Medulla oblongata (tissue), 1 donor: Measurements from ENCODE around the gene ZNF614.
A peak's percentile ranks its signal among the peaks of the same experiment; 100 is the strongest.
"Not testable (repeated sequence)": the region's sequence is repeated elsewhere in the genome, so short reads cannot be mapped to it uniquely, and the experiment has no call there.

Experiments used
- DNase-seq: peaks from one replicate; pipeline ENCODE4 v3.0.0-alpha.2; 2015; ENCODE audit errors: extremely low spot score

Gene ZNF614

DNA sequence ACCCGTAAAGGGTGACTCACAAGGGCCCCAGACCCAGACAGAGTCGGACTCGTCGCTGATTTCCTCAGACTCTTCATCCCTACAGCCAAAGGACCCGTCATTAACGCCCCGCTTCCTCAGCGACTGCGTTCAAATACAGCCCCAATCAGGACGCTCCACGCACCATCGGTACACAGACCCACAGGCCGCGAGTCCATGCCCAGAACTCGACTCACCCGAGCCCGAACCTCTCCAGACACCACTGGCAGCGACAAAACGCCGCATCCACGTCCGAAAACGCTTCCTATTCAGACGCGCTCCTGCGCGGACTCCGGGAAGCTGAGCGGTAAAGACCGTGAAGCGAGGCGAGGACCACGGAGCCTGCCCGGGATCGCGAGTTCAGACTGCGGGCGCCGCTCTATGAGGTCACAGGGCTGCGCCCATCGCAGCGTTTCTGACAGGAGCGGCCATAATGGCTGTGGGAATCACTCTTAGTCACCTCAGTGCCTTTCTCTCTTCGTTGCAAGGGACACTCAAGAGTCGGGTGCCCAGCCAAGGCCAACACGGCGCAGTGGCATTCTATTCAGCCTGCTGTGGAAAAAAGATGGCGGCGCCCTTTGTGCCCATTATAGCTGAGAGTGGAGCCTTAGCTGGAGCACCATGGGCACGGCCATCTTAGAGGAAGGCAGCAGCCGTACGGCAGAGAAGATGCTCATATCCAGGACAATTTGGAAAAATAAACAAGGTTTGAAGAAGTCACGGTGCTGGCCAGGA lies at the start of gene ZNF614:
Gene ZNF614, minus strand, starts transcription at position 353 of the 753 bp plus-strand sequence. CDS start 2,634 bp downstream, outside the sequence.
- DNase-seq, result peak; percentile 93

DNA sequence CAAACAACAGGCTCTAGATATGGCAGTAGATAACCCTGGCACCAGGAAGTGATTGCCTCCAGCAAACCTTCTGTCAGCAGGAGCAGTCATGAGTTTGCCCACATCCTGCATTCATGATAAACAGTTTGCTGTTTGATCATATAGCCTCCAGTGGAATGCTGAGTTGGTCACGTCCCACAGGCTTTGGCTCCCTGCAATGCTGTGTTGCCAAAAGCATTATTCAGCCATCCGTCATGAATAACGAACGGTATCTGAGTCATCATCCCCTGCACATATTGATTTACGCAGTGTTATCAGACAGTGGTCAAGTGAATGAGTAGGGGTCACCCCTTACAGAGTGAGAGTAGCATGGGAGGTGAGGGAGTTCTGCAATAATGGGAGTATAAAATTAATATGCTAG lies 42.3 kb upstream of the ZNF614 start:
- DNase-seq, result no peak

DNA sequence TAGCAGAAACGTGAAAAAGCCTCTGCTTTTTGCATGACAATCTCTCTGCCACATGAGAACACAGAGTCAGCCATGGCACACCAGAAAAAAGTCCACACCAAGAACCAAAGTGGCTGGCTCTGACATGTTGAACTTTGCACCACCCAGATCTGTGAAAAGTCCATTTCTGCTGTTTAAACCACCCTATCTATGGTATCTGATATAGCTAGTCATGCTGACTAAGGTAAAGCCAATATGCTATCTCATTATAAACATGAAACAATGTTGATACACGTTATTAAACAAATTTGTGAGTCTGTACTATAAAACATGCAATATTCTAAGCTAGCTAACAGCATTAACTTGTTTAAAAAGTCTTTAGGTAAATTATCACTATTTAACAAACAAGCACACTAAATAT lies 41.5 kb upstream of the ZNF614 start:
- DNase-seq, result no peak

DNA sequence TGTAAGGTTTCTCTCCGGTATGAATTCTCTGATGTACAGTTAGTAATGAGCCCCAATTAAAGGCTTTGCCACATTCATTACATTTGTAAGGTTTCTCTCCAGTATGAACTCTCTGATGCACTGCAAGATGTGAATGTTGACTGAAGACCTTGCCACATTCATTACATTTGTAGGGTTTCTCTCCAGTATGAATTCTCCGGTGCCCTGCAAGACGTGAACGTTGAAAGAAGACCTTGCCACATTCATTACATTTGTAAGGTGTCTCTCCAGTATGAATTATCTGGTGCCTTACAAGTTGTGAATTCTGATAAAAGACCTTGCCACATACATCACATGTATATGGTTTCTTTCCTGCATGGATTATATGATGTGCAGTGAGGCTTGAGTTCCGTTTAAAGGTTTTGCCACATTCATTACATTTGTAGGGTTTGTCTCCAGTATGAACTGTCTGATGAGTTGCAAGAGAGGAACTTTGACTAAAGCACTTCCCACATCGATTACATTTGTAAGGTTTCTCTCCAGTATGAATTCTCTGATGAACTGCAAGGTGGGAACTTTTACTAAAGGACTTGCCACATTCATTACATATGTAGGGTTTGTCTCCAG lies 38.2 kb upstream of the ZNF614 start:
- no peak for DNase-seq

GRCh38 chr19:52065399-52065798 lies 37.2 kb upstream of the ZNF614 start:
- DNase-seq, result no peak

GRCh38 chr19:52056480-52056879 lies 28.3 kb upstream of the ZNF614 start:
- DNase-seq, result not testable (repeated sequence)

- DNase-seq, result not testable (repeated sequence)
Measured at GRCh38 chr19:52051736-52052135, 23.6 kb upstream of the ZNF614 start.

GRCh38 chr19:52048555-52049501 lies 20.6 kb upstream of the ZNF614 start, which contains the start of gene ZNF432:
TSS of gene ZNF432 (minus strand) at chr19:52048838. CDS start at chr19:52046868, 1,970 bp downstream.
- DNase-seq, result peak; percentile 96

- DNase-seq, result no peak
Measured at GRCh38 chr19:52039169-52039568, 11.0 kb upstream of the ZNF614 start.

DNA sequence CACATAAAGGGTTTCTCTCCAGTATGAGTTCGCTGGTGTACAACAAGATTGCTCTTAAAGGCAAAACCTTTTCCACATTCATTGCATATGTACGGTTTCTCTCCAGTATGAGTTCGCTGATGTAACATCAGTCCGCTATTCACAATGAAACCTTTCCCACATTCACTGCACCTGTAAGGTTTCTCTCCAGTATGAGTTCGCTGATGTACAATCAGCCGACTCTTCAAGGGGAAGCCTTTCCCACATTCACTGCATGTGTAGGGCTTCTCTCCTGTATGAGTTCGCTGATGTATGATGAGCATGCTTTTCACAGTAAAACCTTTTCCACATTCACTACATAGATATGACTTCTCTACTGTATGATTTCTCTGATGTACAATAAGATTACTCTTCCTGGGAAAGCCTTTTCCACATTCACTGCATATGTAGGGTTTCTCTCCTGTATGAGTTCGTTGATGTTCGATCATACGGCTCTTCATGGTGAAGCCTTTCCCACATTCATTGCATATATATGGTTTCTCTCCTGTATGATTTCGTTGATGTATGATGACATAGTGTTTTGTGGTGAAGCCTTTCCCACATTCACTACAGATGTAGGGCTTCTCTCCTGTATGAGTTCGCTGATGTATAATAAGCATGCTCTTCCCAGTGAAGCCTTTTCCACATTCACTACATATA lies 6.0 kb upstream of the ZNF614 start:
- no peak for DNase-seq

DNA sequence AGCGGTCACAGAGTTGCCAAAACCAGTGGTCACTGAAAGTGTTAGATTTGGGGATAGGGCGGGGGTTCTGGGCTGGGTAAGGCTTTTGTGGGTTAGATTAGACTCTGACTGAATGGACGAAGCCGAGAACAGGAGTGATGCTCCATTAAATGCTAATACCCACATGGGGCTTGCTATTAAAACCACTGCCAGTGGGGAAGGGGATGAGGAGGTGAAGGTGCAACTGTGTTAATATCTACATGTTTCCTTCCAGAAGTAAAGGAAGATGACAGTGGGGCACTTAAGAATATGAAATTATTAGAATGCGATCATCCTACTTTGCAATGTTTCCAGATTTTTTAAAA lies 573 bp upstream of the ZNF614 start:
- no peak for DNase-seq

- not testable (repeated sequence) for DNase-seq
Measured at GRCh38 chr19:52026255-52026990, 1.8 kb downstream of the ZNF614 start.

DNA sequence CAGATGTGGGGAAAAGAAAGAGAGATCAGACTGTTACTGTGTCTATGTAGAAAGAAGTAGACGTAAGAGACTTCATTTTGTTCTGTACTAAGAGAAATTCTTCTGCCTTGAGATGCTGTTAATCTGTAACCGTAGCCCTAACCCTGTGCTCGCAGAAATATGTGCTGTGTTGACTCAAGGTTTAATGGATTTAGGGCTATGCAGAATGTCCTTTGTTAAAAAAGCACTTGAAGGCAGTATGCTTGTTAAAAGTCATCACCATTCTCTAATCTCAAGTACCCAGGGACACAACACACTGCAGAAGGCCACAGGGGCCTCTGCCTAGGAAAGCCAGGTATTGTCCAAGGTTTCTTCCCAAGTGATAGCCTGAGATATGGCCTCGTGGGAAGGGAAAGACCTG lies 3.7 kb downstream of the ZNF614 start:
- not testable (repeated sequence) for DNase-seq

GRCh38 chr19:52022193-52022592 lies 6.0 kb downstream of the ZNF614 start:
- no peak for DNase-seq

DNA sequence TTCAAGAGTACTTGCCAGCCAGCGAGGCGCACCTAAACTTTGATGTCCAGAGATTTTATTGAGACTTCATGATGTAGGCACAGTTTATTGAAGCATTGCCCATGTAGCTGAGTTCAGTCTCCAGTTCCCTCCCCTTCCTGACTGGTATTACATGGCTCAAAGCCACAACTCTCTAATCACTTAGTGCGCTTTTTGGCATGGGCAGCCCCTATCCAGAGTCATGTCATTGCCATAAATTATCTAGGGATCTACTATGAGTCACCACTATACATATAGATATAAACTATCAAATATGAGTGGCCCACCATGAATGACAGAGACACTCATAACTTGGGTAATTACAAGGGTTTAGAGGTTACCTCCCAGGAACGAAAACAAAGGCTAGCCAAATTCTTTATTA lies 7.7 kb downstream of the ZNF614 start:
- DNase-seq, result no peak

GRCh38 chr19:52010674-52011073 lies 17.5 kb downstream of the ZNF614 start:
- no peak for DNase-seq

DNA sequence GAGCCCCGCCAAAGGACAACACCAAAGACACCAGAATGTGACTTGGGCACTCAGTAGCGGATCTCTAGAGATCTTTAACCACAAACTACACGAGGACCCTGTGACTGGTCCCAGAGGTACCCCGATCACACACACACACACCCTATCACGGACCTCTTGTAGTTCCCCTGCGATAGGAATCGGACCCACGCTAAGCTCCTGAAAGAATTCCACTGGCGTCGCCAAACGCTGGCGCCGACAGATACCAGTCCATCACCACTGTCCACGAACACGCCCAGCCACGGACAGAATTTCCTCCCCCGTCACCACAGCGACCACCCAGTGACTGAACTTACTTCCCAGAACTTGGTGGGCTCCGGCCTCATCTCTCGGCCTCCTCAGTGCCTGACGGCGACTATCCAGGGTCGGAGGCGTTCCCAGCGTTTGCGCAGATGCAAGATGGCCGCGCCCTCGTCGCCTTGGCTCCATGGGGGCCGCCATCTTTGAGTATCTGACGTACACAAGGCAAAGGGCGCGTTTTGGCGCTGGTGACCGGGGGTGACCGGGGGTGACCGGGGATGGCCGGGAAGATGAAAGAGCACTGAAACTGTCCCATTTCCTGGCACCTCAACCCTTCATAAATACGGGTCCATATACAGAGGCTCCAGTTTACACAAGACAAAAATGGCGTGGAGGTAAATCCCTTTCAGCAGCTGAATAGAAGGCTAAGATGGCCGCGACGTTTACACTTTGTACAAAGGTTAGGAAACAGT lies 20.2 kb downstream of the ZNF614 start, which contains the start of gene ZNF615:
Gene ZNF615, minus strand, starts transcription at position 406 of the 752 bp plus-strand sequence. CDS start 4,500 bp downstream, outside the sequence.
- DNase-seq, result peak; percentile 97

- peak; percentile 47 for DNase-seq
Measured at GRCh38 chr19:52007451-52007805, 20.8 kb downstream of the ZNF614 start.

- no peak for DNase-seq
Measured at GRCh38 chr19:51994048-51994644, 34.0 kb downstream of the ZNF614 start.

DNA sequence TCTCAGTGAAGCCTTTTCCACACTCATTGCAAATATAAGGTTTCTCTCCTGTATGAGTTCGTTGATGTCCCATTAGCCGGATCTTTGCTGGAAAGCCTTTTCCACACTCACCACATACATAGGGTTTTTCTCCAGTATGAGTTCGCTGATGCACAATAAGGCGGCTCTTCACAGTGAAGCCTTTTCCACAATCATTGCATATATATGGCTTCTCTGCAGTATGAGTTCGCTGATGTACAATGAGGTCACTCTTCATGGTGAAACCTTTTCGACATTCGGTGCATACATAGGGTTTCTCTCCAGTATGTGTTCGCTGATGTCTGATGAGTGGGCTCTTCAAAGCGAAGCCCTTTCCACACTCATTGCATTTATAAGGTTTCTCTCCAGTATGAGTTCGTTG lies 34.8 kb downstream of the ZNF614 start:
- DNase-seq, result no peak
